Activated T-cell treated with anti-CD3 and anti-CD28 coated beads, Interleukin-2, amount 50 U/mL, for 48 hours (primary cell): Measurements from ENCODE around the gene FOXA3.
"Not testable (repeated sequence)": the region's sequence is repeated elsewhere in the genome, so short reads cannot be mapped to it uniquely, and the experiment has no call there.

ENCODE experiments used
- DNase-seq, 2 experiments: peaks; one replicate each; pipeline ENCODE4 v3.0.0-alpha.2; 2020

The FOXA3 gene

DNA sequence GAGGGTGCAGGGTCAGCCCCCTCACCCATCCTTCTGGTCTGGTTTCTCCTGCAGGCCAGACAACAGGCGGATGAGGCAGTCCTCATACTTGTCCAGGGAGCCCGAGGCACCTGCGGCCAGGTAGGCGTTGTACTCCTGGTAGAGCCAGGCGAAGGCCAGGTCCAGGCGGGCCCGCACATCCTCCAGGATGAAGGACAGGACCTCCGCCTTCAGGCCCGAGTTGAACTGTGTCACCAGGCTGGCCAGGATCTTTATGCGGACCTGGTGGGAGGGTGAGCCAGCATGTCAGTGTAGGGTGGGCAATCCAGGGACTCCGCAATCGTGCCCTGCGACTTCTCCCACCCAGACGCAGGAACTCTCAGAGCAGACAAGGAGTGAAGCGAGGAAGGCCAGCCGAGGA, 35.2 kb upstream of the FOXA3 start:
- no peak for DNase-seq

DNA sequence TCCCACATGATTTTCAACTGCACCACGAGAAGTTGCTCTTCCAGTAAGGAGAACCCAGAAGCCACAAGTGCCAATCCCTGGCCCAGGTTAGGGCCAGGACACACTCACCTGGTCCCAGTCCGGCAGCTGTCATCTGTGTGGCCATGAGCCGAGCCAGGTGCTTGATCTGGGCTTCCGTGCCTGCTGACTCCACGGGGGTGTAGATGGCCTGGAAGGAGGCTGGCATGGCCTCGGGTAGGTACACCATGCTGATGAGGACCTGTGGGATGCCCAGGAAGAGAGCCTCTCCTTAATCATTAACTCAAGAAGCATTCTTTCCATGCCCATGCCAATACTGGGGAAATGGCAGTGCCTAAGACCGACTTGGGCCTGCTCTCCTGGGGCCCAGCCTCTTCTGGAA, 29.2 kb upstream of the FOXA3 start:
- DNase-seq: no peak

DNA sequence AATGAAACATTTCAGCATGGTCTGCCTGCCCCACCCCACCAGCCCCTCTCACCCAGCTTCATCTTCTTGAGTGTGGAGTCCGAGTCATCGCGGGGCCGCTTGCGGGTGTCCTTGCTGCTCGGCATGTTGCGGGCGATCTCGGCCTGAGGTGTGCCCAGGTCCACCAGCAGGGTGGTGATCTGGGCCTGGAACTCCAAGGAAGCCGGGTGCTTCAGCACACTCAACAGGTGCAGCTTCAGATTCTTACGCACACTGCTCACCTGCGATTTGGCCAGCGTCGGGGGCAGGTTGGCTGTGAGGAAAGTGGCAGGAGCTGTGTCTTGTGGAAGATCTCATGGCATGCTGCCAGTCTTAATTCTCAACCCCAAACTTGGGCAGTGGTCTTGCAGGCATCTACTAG, 21.9 kb upstream of the FOXA3 start:
- DNase-seq: no peak

DNA sequence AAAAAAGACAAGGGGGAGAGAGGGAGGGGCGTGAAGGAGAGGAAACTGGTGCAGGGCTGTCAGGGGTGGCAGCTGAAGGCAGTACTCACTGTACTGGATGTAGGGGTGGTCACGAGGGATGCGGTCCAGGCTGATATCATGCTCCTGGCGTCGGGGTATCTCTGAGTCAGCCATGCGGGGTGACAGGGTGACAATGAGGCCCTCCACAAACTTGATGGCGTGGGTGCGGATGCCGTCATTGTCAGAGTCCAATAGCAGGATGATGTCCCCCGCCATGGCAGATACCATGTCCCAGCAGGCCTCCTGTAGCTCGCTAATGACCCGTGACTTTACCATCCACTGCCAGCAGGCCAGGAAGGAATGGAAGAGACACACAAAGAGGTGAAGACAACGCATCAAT, 16.5 kb upstream of the FOXA3 start:
- DNase-seq: no peak

DNA sequence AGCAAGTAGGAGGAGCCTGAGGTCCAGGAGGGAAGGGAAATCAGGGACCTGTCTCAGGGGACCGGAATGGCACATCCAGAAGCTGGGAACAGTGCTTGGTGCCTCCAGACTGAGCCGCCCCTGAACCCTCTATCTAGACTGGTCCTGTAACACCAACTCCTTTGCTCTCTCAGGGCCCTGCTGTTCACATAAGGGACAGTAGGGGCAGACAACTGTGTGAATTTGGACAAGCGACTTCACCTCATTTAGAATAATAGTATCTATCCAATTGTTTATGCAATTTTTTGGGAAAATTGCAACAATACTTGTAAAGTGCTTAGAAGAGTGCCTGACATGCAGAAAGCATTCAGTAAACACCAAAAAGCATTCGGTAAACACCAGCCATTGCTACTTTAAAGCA, 15.2 kb upstream of the FOXA3 start:
- DNase-seq: no peak

DNA sequence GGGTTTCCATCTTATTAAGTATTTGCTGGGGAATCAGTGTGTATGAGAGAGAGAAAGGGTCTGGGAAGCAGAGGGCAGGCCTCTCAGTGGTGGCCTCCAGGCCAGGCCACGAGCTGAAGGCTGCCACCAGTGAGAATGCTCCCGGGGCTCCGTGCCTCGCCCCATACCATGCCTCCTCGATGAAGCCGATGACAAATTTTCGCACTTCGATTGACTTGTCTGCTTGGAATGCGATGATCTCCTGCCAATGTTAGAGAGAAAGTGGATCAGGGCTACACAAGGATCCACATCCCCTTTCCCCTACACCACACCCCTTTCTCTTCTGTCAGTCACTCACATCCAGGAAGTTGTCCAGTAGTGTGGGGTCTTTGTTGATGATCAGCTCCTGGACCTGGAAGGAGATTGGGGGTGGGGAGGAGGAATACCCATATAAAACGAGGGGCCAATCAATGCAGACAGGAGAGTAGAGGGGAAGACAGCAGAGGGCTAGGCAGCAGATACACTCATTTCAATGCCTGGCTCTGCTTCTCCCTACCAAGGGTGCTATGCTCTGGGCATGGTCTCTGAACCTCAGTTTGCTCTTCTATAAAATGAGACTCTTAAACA, 11.9 kb upstream of the FOXA3 start:
- DNase-seq: no peak

DNA sequence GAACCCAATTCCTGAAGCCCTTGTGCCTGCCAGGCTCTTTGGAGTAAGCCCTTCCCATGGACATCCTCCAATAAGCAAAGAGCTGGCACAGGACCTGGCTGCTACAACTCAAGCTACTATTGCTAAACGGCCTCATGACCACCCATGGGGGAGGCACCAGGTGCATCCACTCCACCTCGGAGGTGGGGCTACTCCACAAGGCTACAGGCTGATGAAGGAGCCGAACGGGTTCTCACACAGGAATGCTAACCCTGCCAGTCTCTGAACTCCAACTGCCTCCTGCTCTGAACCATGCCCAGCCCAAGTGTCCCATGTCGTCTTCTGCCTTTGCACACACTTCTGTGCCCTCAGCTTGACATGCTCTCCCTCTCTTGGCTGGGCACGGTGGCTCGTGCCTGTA, 11.1 kb upstream of the FOXA3 start:
- DNase-seq: no peak

DNA sequence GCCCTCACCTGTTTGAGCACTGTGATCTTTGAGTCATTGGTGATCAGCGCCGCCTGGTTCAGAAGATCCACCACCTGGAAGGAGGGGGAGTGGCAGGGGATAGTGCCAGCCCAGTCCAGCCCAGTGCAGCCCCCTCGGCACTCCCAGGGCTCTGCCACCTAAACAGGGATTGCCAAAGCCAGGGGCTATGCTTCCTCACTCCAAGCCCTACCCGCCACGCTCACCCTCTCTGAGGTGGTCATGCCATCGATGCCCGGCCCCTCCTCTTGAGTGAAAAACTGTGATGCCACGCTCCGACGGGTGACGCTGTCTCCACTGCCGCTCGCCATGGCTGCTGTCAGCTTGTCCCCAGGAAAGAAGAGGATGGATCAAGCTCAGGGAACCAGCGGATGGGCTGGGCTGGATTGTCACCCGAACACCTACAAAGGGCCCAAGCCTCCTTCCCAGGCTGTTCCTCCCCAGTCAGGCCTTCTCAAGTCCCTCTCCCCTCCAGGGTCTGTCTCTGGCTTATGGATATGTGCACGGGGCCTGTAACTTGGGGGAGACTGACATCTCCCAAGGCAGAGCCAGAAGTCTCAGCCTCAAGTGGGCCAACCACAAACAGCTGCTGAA, 9.9 kb upstream of the FOXA3 start:
- no peak for DNase-seq

DNA sequence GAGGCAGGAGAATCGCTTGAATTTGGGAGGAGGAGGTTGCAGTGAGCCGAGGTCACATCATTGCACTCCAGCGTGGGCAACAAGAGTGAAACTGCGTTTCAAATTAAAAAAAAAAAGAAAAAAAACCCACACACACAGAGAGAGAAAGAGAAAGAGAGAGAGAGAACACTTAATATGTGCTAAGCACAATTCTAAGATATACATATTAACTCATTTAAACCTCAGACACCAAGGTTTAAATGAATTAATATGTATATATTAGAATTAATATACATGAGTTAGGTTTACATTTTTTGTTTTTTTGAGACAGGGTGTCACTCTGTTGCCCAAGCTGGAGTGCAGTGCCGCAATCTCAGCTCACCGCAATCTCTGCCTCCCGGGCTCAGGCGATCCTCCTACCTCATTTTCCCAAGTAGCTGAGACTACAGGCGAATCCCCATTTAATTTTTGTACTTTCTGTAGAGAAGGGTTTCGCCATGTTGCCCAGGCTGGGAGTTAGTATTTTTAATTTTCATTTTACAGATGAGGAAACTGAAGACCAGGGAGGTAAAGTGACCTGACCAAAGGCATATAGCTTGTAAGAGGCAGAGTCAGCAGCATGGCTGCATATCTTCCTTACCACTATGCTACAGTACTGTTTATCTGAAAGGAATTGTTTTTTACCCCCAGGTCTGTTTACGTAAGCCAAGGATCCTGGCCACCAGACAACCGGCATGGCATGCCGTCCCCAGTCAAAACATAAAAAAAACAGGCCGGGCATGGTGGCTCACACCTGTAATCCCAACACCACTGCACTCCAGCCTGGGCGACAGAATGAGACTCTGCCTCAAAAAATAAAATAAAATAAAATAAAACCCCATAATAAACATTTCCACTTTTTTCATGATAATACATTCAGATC, 3.5 kb upstream of the FOXA3 start:
- DNase-seq: no peak

DNA sequence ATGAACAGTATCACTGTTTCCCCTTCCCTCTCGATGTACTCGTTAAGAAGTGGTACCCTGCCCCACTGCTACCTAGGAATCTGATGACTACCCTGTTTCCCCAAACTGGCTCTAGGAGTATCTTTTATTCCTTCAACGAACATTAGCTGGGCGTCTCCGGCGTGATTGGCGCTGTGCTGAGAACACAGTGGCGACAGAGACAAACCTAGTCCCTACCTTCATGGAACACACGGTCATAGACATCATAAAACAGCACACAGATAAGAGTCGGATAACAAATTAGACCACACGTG, 1.9 kb upstream of the FOXA3 start:
- DNase-seq: no peak

DNA sequence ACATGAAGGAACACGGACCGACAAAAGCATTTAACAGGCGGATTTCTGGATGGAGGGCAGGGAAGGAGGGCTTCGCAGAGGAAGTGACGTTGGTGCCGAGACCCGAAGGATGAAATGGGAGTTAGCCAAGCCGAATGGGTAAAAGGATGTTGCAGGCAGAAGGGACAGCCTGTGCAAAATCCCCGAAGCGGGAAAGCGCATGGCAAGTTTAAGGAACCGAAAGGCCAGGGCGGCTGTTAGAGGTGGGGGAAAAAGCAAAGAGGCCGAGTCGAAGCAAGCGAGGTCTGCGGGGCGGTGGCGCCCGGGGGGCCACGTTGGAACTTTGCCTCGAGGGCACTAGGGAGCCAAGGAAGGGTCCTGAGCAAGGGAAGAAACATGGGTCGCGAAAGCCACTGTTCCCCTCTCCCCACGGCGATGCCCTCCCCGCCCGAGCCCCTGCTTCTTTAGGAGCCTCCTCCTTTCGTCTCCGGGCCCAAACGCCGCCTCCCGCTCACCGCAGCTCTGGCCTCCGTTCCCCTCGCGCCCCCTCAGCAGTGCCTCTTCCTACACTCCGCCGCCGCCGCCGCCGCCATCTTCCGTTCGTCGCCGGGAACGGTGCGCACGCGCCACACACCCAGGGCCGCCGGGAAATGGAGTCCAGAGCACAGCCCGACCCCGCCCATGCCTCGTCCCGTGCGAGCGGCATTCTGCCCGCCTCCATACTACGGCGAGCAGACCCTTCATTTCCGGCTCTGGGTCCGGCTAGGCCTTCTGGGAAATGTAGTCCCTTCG, 1.4 kb upstream of the FOXA3 start, which contains the start of gene SYMPK:
Gene SYMPK, minus strand, starts transcription at position 584 of the 771 bp plus-strand sequence. CDS start 8,652 bp downstream, outside the sequence.
- peak; percentile 98 to 99 for DNase-seq

DNA sequence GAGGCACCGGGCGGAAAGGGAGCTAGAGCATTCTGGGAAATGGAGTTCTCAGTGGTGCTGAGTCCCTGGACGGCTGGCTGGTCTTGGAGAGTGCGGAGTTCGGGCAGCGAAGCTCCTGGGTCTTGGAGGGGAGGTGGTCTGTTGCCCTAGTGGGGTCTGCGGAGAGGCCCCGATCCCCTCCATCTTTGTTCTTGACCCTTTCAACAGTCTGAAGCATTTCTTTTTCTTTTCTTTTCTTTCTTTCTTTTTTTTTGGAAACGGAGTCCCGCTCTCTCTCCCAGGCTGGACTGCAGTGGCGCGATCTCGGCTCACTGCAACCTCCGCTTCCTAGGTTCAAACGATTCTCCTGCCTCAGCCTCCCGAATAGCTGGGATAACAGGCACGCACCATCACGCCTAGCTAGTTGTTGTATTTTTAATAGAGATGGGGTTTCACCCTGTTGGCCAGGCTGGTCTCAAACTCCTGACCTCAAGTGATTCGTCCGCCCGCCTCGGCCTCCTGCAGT, 739 bp upstream of the FOXA3 start:
- DNase-seq: peak in 1 of 2 experiments; percentile 29

DNA sequence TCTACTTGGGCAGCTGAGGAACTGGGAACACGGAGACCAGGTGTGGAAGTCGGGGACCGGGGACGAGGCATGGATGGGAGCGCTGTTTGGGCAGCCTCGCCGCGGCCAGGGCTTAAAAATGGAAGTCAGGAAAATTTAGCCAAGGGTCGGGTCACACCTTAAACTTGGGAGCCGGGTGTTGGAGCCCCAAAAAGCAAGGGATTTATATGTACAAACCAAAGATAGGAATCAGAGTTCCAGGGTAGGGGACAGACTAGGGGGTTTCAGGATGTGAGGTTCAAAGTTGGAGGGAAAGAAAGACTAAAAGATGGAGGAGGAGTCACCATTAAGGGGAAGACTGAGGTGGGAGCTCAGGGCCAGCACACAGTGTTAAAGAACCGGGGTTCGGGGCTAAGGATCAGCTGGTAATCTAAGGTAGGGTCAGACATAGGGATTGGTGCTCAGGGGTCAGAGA, 530 bp downstream of the FOXA3 start:
- no peak for DNase-seq

DNA sequence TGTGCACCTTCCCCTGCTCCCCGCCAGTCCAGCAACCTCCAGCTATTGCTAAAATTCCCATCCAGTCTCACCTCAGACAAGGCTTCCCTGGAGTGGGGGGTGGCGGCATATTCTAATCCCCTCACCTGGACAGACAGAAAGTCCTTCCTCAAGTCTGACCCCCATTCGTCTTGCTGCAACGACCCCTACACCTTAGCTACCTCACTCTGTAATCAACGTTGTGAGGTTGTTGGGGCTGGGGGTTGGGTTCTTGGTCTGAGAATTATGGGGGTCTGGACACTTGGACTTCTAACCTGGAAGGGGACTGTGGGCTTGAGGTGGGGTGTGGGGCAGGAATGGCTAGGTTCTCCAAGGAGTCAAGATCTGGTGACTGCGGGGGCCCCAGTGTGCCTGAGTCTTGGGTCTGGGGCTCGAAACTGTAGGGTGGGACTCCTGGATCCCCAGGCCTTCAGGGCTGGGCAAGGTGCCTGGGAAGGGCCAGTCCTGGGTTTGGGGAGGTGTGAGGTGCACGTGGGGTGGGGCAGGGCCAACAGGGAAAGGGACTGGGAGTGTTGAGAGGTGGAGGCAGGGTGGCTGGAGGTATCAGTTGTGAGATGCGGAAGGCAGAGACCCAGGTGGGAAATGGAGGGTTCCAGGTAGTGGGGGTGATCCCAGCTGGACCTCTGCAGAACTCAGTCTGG, 1.3 kb downstream of the FOXA3 start:
- no peak for DNase-seq

DNA sequence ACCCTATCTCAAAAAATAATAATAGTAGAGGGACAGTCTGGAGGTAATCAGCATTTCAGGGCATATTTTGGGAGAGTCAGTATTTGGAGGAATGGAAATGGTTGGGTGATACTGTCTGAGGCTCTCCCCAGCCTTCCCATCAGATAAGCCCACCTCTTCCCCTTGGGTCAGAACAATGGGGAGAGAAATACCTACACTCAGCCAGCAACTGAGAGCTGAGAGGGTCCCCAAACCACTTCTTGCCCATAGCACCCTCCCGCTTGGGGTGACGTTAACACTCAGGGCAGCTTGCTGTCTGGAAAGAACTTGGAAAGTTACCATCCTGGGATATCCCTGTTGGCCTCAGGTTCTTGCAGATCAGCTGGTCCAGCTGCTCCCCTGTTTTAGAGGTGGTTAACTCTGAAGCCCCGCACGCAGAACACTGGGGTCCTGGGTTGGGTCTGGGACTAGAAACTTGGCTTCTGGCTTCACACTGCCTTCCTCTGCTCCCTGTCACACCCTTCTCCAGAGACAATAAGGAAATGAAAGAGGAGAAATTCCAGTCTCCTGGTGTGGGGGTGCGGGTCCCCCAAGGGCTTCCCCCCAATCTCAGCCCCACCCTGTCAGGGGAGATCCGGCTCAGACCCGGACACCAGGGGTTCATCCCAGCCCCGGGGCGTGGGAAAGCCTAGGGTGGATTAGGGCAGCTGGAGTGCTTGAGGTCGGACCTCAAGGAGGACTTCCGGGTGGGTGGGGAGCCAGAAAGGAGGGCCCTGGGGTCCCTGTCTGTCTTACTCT, 2.5 kb downstream of the FOXA3 start:
- DNase-seq: no peak

DNA sequence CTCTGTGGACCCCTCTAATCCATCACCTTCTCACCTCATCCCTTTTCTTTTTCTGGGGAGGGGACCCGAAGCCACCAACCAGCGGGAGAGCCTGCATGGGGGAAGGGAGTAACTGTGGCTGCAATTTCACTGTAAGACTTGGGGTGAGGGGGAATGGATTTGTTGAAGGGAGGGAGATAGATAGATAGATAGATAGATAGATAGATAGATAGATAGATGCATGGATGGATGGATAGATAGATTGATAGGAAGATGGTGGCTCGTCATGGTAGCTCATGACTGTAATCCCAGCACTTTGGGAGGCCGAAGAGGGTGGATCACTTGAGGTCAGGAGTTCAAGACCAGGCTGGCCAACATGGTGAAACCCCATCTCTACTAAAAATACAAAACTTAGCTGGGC, 3.1 kb downstream of the FOXA3 start:
- not testable (repeated sequence) for DNase-seq

DNA sequence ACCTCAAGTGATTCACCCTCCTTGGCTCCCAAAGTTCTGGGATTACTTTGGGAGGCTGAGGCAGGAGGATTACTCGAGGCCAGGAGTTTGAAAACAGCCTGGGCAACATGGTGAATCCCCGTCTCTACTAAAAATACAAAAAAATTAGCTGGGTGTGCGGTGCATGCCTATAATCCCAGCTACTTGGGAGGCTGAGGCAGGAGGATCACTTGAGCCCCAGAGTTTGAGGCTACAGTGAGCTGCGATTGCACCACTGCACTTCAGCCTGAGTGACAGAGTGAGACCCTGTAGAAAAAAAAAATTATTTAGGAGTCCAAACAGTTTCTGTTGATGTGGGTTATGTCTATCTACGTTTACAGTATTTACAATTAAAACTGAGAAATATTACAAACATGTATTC, 6.7 kb downstream of the FOXA3 start:
- DNase-seq: no peak

DNA sequence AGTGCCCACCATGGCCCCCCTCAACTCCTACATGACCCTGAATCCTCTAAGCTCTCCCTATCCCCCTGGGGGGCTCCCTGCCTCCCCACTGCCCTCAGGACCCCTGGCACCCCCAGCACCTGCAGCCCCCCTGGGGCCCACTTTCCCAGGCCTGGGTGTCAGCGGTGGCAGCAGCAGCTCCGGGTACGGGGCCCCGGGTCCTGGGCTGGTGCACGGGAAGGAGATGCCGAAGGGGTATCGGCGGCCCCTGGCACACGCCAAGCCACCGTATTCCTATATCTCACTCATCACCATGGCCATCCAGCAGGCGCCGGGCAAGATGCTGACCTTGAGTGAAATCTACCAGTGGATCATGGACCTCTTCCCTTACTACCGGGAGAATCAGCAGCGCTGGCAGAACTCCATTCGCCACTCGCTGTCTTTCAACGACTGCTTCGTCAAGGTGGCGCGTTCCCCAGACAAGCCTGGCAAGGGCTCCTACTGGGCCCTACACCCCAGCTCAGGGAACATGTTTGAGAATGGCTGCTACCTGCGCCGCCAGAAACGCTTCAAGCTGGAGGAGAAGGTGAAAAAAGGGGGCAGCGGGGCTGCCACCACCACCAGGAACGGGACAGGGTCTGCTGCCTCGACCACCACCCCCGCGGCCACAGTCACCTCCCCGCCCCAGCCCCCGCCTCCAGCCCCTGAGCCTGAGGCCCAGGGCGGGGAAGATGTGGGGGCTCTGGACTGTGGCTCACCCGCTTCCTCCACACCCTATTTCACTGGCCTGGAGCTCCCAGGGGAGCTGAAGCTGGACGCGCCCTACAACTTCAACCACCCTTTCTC, 8.2 kb downstream of the FOXA3 start:
- no peak for DNase-seq

DNA sequence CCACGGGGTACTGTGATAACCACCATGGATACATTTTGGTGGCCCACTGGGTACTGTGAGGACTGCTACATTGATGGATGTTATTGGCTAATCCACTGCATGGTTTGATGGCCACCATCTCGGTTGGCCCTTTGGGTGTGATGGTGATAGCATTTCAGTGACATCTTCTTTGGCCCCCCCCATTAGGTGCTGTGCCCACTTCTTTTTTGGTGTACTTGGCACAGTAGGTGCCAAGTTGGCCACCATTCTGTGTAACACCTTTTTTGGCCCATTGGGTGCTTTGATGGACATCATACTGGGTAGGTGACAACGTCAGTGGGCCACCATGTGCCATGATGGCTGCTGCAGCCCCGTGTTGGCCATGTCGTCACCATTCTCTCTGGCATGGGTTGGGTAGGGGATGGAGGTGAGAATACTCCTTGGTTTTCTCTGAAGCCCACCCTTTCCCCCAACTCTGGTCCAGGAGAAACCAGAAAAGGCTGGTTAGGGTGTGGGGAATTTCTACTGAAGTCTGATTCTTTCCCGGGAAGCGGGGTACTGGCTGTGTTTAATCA, 9.2 kb downstream of the FOXA3 start:
- DNase-seq: no peak

DNA sequence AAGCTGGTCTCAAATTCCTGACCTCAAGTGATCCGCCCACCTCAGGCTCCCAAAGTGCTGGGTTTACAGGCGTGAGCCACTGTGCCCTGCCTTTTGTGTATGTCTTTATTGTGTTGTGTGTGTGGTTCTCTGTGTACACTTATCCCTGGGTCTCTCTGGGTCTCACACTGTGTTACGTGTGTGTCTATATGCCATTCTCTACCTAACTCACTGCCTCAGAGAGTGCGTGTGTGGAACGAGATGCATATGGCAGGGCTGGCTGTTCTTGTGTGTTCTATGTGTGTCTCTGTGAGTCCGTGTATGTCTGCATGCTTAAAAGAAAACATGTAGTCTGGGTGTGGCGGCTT, 10.5 kb downstream of the FOXA3 start:
- no peak for DNase-seq

DNA sequence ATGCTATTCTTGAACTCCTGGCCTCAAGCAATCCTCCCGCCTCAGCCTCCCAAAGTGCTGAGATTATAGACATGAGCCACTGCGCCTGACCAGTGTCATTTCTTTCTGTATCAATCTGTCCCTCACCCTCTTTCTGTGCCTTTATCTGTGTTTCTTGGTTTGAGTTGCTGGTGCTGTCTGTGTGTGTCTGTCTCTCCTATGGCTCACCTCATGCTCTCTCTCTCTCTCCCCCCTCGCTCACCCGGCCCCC, 12.0 kb downstream of the FOXA3 start:
- DNase-seq: peak in 1 of 2 experiments; percentile 24
